ENCODE results near the gene PRICKLE2.

PRICKLE2 gene

GRCh38 chr3:64074895-64075679 is 150.2 kb downstream of the PRICKLE2 start:
- no peak overlapping the region for H3K27ac ChIP-seq (ENCODE audit: insufficient read depth in 1 of 2, low read depth in 1 of 2, low read length in 2 of 2, poor library complexity in 1 of 2, severe bottlenecking in 2 of 2)
- WGBS (ENCODE audit: insufficient coverage), result no CpG with 5 or more reads among the region's 6 CpGs
- H3K4me3 ChIP-seq (ENCODE audit: control insufficient read depth in 1 of 7, extremely low read depth in 1 of 7, insufficient read depth in 4 of 7, low read depth in 2 of 7, low read length in 6 of 7), result no peak overlapping the region
- H3K27me3 ChIP-seq (replicated peaks in 2 of 5; ENCODE audit: control insufficient read depth in 4 of 5, insufficient read depth in 5 of 5, low read length in 4 of 5), result peaks cover 0 to 4% (median 0%) of the 10 kb centered on the region in 5 experiments
- CTCF ChIA-PET, result no interaction called here
- H3K9me3 ChIP-seq (ENCODE audit: control extremely low read depth in 1 of 5, control insufficient read depth in 4 of 5, insufficient read depth in 2 of 5, low read depth in 1 of 5, low read length in 4 of 5), result peaks cover 0 to 4% (median 2%) of the 10 kb centered on the region in 5 experiments
- DNase-seq, result no peak
- H3K36me3 ChIP-seq (ENCODE audit: control insufficient read depth in 4 of 4, insufficient read depth in 4 of 4, low read length in 3 of 4), result no peaks in the 10 kb centered on the region
- POLR2A ChIA-PET, result no interaction called here
- peaks cover 0 to 1% (median 0%) of the 10 kb centered on the region in 4 experiments for H3K4me1 ChIP-seq (ENCODE audit: control extremely low read depth in 1 of 4, control insufficient read depth in 4 of 4, insufficient read depth in 4 of 4, low read length in 3 of 4)

- H3K4me3 ChIP-seq (ENCODE audit: control insufficient read depth in 1 of 7, extremely low read depth in 1 of 7, insufficient read depth in 4 of 7, low read depth in 2 of 7, low read length in 6 of 7), result no peak overlapping the region
- H3K9me3 ChIP-seq (ENCODE audit: control extremely low read depth in 1 of 5, control insufficient read depth in 4 of 5, insufficient read depth in 2 of 5, low read depth in 1 of 5, low read length in 4 of 5), result peaks cover 0 to 4% (median 2%) of the 10 kb centered on the region in 5 experiments
- H3K4me1 ChIP-seq (ENCODE audit: control extremely low read depth in 1 of 4, control insufficient read depth in 4 of 4, insufficient read depth in 4 of 4, low read length in 3 of 4), result peaks cover 0 to 1% (median 0%) of the 10 kb centered on the region in 4 experiments
- no peak overlapping the region for H3K27ac ChIP-seq (ENCODE audit: insufficient read depth in 1 of 2, low read depth in 1 of 2, low read length in 2 of 2, poor library complexity in 1 of 2, severe bottlenecking in 2 of 2)
- no peak for DNase-seq
- ChIA-PET CTCF (no interaction called here), POLR2A (no interaction called here)
- 81% methylated on average over 2 of the region's 3 CpGs for WGBS (ENCODE audit: insufficient coverage)
- H3K36me3 ChIP-seq (ENCODE audit: control insufficient read depth in 4 of 4, insufficient read depth in 4 of 4, low read length in 3 of 4), result no peaks in the 10 kb centered on the region
- peaks cover 0 to 4% (median 0%) of the 10 kb centered on the region in 5 experiments for H3K27me3 ChIP-seq (replicated peaks in 2 of 5; ENCODE audit: control insufficient read depth in 4 of 5, insufficient read depth in 5 of 5, low read length in 4 of 5)
Measured at GRCh38 chr3:64074060-64074459, 151.2 kb downstream of the PRICKLE2 start.

DNA sequence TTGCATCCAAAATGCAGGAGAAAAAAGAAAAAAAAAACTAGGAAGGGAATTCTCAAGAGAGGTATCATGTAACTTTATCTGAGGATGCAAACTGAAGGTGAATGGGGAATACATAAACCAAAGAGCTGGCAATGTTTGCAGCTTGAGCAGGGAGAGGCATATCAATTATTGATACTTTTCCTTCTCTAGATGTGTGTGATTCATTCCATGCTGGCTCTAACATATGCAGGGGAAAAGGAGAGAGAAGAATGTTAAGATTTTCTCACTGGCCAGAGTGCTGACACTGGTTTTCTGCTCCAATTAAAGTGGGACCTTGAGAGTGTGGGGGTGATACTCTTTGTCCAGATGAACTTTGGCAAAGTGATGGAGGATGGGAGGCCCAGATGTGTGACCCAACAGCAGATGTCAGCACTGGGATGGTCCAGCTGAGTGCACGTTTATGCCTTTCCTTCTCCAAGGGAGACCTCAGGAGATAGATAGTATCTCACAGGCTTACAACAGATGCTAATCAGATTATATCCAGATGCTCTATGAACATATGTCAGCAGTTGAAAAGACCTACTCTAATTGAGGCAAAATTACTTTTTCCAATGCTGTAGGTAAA is 152.0 kb downstream of the PRICKLE2 start:
- no peak overlapping the region for H3K4me3 ChIP-seq (ENCODE audit: control insufficient read depth in 1 of 7, extremely low read depth in 1 of 7, insufficient read depth in 4 of 7, low read depth in 2 of 7, low read length in 6 of 7)
- peaks cover 0 to 1% (median 0%) of the 10 kb centered on the region in 4 experiments for H3K4me1 ChIP-seq (ENCODE audit: control extremely low read depth in 1 of 4, control insufficient read depth in 4 of 4, insufficient read depth in 4 of 4, low read length in 3 of 4)
- H3K9me3 ChIP-seq (ENCODE audit: control extremely low read depth in 1 of 5, control insufficient read depth in 4 of 5, insufficient read depth in 2 of 5, low read depth in 1 of 5, low read length in 4 of 5), result peaks cover 0 to 4% (median 2%) of the 10 kb centered on the region in 5 experiments
- H3K36me3 ChIP-seq (ENCODE audit: control insufficient read depth in 4 of 4, insufficient read depth in 4 of 4, low read length in 3 of 4), result no peaks in the 10 kb centered on the region
- ChIA-PET CTCF (interaction anchor here (0.6 kb wide), 1 partner anchor 268 kb away, joined by 4 read pairs; no protein-coding TSS in a partner anchor), POLR2A (interaction anchor here (0.7 kb wide), 1 partner anchor 240 kb away, joined by 6 read pairs; no protein-coding TSS in a partner anchor)
- WGBS (ENCODE audit: insufficient coverage), result 63% methylated on average over 1 of the region's 1 CpG
- no peak for DNase-seq
- peaks cover 0 to 4% (median 0%) of the 10 kb centered on the region in 5 experiments for H3K27me3 ChIP-seq (replicated peaks in 2 of 5; ENCODE audit: control insufficient read depth in 4 of 5, insufficient read depth in 5 of 5, low read length in 4 of 5)
- no peak overlapping the region for H3K27ac ChIP-seq (ENCODE audit: insufficient read depth in 1 of 2, low read depth in 1 of 2, low read length in 2 of 2, poor library complexity in 1 of 2, severe bottlenecking in 2 of 2)

DNA sequence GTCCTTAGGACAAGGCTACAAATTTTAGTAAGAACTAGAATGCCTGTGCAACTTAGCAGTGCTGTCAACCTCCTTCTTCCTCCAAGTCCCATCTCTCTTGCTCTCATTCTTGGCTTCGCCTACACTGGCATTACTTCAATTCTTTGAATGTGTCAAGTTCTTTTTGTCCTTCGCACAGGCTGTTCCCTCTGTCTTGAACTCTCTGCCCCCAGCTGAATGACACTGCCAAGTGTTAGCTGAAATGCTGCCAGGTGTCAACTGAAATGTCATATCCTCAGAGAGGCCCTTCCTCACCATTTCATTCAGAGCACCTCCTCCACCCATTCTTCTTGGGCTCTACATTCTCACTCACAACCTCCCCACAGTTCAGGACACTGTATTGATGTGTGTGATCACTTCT is 153.1 kb downstream of the PRICKLE2 start:
- Histone ChIP-seq H3K27ac (ENCODE audit: insufficient read depth in 1 of 2, low read depth in 1 of 2, low read length in 2 of 2, poor library complexity in 1 of 2, severe bottlenecking in 2 of 2) (no peak overlapping the region), H3K4me3 (ENCODE audit: control insufficient read depth in 1 of 7, extremely low read depth in 1 of 7, insufficient read depth in 4 of 7, low read depth in 2 of 7, low read length in 6 of 7) (no peak overlapping the region), H3K9me3 (ENCODE audit: control extremely low read depth in 1 of 5, control insufficient read depth in 4 of 5, insufficient read depth in 2 of 5, low read depth in 1 of 5, low read length in 4 of 5) (peaks cover 0 to 4% (median 2%) of the 10 kb centered on the region in 5 experiments), H3K36me3 (ENCODE audit: control insufficient read depth in 4 of 4, insufficient read depth in 4 of 4, low read length in 3 of 4) (no peaks in the 10 kb centered on the region), H3K27me3 (replicated peaks in 2 of 5; ENCODE audit: control insufficient read depth in 4 of 5, insufficient read depth in 5 of 5, low read length in 4 of 5) (peaks cover 0 to 4% (median 0%) of the 10 kb centered on the region in 5 experiments), H3K4me1 (ENCODE audit: control extremely low read depth in 1 of 4, control insufficient read depth in 4 of 4, insufficient read depth in 4 of 4, low read length in 3 of 4) (peaks cover 0 to 1% (median 0%) of the 10 kb centered on the region in 4 experiments)
- 96% methylated on average over 2 of the region's 2 CpGs for WGBS (ENCODE audit: insufficient coverage)
- no peak for DNase-seq
- CTCF ChIA-PET, result no interaction called here
- POLR2A ChIA-PET, result no interaction called here

DNA sequence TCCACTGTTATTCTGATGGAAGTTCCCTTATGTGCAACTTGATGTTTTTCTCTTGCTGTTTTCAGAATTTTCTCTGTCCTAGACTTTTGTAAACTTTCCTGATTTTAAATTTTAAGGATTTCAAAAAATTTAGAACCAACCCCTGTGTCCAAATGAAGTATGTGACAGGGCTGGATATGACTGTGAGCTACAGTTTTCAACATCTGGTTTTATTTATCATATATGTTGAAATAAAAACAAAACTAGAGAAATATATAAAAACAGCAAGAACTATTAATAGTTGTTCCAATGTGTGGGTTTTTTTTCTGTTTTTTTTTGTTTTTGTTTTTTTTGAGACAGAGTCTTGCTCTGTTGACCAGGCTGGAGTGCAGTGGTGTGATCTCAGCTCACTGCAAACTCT is 154.6 kb downstream of the PRICKLE2 start:
- Histone ChIP-seq H3K36me3 (ENCODE audit: control insufficient read depth in 4 of 4, insufficient read depth in 4 of 4, low read length in 3 of 4) (no peaks in the 10 kb centered on the region), H3K27ac (ENCODE audit: insufficient read depth in 1 of 2, low read depth in 1 of 2, low read length in 2 of 2, poor library complexity in 1 of 2, severe bottlenecking in 2 of 2) (no peak overlapping the region), H3K9me3 (ENCODE audit: control extremely low read depth in 1 of 5, control insufficient read depth in 4 of 5, insufficient read depth in 2 of 5, low read depth in 1 of 5, low read length in 4 of 5) (peaks cover 0 to 4% (median 2%) of the 10 kb centered on the region in 5 experiments), H3K4me3 (ENCODE audit: control insufficient read depth in 1 of 7, extremely low read depth in 1 of 7, insufficient read depth in 4 of 7, low read depth in 2 of 7, low read length in 6 of 7) (no peak overlapping the region), H3K27me3 (replicated peaks in 2 of 5; ENCODE audit: control insufficient read depth in 4 of 5, insufficient read depth in 5 of 5, low read length in 4 of 5) (peaks cover 0 to 4% (median 0%) of the 10 kb centered on the region in 5 experiments), H3K4me1 (ENCODE audit: control extremely low read depth in 1 of 4, control insufficient read depth in 4 of 4, insufficient read depth in 4 of 4, low read length in 3 of 4) (no peaks in the 10 kb centered on the region)
- DNase-seq, result no peak
- ChIA-PET CTCF (no interaction called here), POLR2A (no interaction called here)

- WGBS (ENCODE audit: insufficient coverage), result 92% methylated on average over 10 of the region's 10 CpGs
- no peak overlapping the region for H3K4me3 ChIP-seq (ENCODE audit: control insufficient read depth in 1 of 7, extremely low read depth in 1 of 7, insufficient read depth in 4 of 7, low read depth in 2 of 7, low read length in 6 of 7)
- DNase-seq, result no peak
- H3K4me1 ChIP-seq (ENCODE audit: control extremely low read depth in 1 of 4, control insufficient read depth in 4 of 4, insufficient read depth in 4 of 4, low read length in 3 of 4), result no peaks in the 10 kb centered on the region
- H3K27ac ChIP-seq (ENCODE audit: insufficient read depth in 1 of 2, low read depth in 1 of 2, low read length in 2 of 2, poor library complexity in 1 of 2, severe bottlenecking in 2 of 2), result no peak overlapping the region
- peaks cover 0 to 3% (median 0%) of the 10 kb centered on the region in 5 experiments for H3K27me3 ChIP-seq (replicated peaks in 2 of 5; ENCODE audit: control insufficient read depth in 4 of 5, insufficient read depth in 5 of 5, low read length in 4 of 5)
- no peaks in the 10 kb centered on the region for H3K36me3 ChIP-seq (ENCODE audit: control insufficient read depth in 4 of 4, insufficient read depth in 4 of 4, low read length in 3 of 4)
- H3K9me3 ChIP-seq (ENCODE audit: control extremely low read depth in 1 of 5, control insufficient read depth in 4 of 5, insufficient read depth in 2 of 5, low read depth in 1 of 5, low read length in 4 of 5), result peaks cover 0 to 4% (median 0%) of the 10 kb centered on the region in 5 experiments
- POLR2A ChIA-PET, result no interaction called here
- CTCF ChIA-PET, result no interaction called here
Measured at GRCh38 chr3:64067506-64068346, 157.5 kb downstream of the PRICKLE2 start.

Measured in common myeloid progenitor, CD34-positive (primary cell).